Chondrocyte (in vitro differentiated cells): ENCODE results near the gene PPP4R4. TPM values are rescaled to one million over a fixed set of nuclear protein-coding genes. Genes with fewer than 3 reads are reported as not detected.

Source experiments
- DNase-seq: peaks from one replicate; pipeline ENCODE4 v3.0.0; 2021; ENCODE audit warnings: mixed read lengths, low spot score
- H3K27ac Mint-ChIP-seq: one replicate; pipeline ENCODE4 v1.8.0; 2021; ENCODE audit warnings: mild to moderate bottlenecking, moderate library complexity, mixed read lengths; ENCODE audit not compliant: unreplicated experiment
- H3K27me3 Mint-ChIP-seq: 2 replicates; pipeline ENCODE4 v1.8.0; 2021; ENCODE audit warnings: low read depth, mixed read lengths
- H3K36me3 Mint-ChIP-seq: 2 replicates; pipeline ENCODE4 v1.8.0; 2021; ENCODE audit warnings: low read depth, mixed read lengths
- H3K4me1 Mint-ChIP-seq: 2 replicates; pipeline ENCODE4 v1.8.0; 2021; ENCODE audit warnings: low read depth, mild to moderate bottlenecking, mixed read lengths
- H3K4me3 Mint-ChIP-seq: one replicate; pipeline ENCODE4 v1.8.0; 2021; ENCODE audit warnings: mild to moderate bottlenecking, moderate library complexity, mixed read lengths; ENCODE audit not compliant: unreplicated experiment
- H3K9me3 Mint-ChIP-seq: 2 replicates; pipeline ENCODE4 v1.8.0; 2021; ENCODE audit warnings: low read depth, mixed read lengths
- CTCF ChIP-seq: fragments of 200-600 bp; sonication (generic); IDR thresholded peaks from 2 replicates; pipeline ENCODE4 v1.5.0; 2021; ENCODE audit warnings: antibody characterized with exemption, mild to moderate bottlenecking, moderate library complexity
- total RNA-seq: library from RNA; stranded (reverse); gene quantifications from 3 replicates; pipeline ENCODE4 v1.2.1, GENCODE V29; 2021

The PPP4R4 gene
- total RNA-seq, 1 donor from 2014 or later = 0.22 TPM

GRCh38 chr14:94303111-94303510 is 129.0 kb downstream of the PPP4R4 start:
- no peak for DNase-seq
- Mint-ChIP-seq H3K27me3 (no peaks in the 10 kb centered on the region), H3K27ac (no peak overlapping the region), H3K9me3 (peaks cover 15% of the 10 kb centered on the region), H3K36me3 (no peaks in the 10 kb centered on the region), H3K4me1 (no peaks in the 10 kb centered on the region), H3K4me3 (no peak overlapping the region)
- TF ChIP-seq CTCF = no peak

DNA sequence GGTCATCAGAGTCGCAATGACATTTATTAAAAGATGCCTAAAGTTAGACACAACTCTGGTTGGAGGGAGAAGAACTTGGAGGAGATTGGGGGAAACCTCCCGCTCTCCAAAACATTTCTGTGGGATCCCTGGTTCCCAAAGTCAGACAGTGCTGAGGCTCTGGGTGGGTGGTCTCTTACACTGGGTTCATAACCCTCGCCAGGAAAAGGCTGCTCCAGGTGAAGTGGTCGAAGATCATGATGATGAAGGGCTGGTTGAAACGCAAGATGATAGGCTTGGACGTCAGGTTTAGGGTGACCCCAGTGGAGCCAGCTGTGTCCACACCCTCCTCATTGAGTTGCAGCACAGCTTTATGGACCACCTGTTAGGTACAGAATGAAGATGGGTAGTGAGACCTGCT is 130.1 kb downstream of the PPP4R4 start:
- no peak for TF ChIP-seq CTCF
- H3K27me3 Mint-ChIP-seq = no peaks in the 10 kb centered on the region
- H3K27ac Mint-ChIP-seq = no peak overlapping the region
- no peak for DNase-seq
- H3K4me3 Mint-ChIP-seq = no peak overlapping the region
- H3K4me1 Mint-ChIP-seq = no peaks in the 10 kb centered on the region
- peaks cover 18% of the 10 kb centered on the region for H3K9me3 Mint-ChIP-seq
- no peaks in the 10 kb centered on the region for H3K36me3 Mint-ChIP-seq

- Mint-ChIP-seq H3K9me3 (peaks cover 17% of the 10 kb centered on the region), H3K27me3 (no peaks in the 10 kb centered on the region), H3K4me3 (no peak overlapping the region), H3K4me1 (no peaks in the 10 kb centered on the region), H3K36me3 (no peaks in the 10 kb centered on the region), H3K27ac (no peak overlapping the region)
- TF ChIP-seq CTCF = no peak
- no peak for DNase-seq
These were observed 131.5 kb downstream of the PPP4R4 start for GRCh38 chr14:94305620-94306019.

DNA sequence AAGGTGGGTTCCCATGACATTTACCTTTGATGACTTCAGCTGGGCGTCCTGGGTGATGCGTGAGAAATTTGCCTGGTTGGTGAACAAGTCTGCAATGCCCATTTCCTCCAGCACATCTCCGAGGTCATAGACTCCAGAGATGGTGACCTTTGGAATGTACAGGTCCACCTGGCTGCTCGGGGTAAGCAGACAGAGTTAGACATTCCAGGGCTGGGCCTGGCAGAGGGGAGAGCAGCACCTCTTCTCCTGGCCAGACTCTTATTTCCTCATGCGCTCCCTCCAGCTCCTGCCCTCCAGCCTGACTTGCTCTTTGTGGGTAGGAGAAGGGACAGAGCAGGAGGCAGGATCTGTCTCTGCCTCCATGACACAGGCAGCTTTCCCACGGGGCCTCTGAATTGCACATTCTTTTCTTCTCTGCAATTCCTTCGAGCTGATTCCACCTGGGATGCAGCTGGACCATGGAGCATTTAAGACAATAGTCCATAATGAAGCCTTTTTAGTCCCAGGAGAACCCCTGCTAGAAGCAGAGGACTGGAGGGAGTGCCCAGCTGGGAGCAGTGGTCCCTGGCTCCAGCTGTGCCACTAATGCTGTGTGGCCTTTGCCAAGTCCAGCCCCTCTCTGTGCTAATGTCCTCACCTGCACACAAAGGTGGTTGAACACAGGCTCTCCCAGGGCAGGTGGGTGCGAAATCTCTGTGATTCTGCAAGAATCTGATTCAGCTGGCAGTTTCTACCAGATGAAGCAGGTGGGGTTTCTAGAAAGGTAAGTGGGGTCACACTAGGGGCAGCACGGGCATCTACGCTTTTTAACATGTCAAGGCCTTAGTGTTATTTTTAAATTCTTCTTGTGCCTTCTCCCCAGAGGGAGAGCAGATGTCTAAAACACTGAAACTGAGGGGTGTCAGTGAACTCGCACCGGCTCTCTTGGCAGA is 132.2 kb downstream of the PPP4R4 start:
- no peaks in the 10 kb centered on the region for H3K27me3 Mint-ChIP-seq
- no peak overlapping the region for H3K4me3 Mint-ChIP-seq
- DNase-seq = no peak
- peaks cover 17% of the 10 kb centered on the region for H3K9me3 Mint-ChIP-seq
- TF ChIP-seq CTCF = no peak
- no peaks in the 10 kb centered on the region for H3K36me3 Mint-ChIP-seq
- H3K27ac Mint-ChIP-seq = no peak overlapping the region
- no peaks in the 10 kb centered on the region for H3K4me1 Mint-ChIP-seq

DNA sequence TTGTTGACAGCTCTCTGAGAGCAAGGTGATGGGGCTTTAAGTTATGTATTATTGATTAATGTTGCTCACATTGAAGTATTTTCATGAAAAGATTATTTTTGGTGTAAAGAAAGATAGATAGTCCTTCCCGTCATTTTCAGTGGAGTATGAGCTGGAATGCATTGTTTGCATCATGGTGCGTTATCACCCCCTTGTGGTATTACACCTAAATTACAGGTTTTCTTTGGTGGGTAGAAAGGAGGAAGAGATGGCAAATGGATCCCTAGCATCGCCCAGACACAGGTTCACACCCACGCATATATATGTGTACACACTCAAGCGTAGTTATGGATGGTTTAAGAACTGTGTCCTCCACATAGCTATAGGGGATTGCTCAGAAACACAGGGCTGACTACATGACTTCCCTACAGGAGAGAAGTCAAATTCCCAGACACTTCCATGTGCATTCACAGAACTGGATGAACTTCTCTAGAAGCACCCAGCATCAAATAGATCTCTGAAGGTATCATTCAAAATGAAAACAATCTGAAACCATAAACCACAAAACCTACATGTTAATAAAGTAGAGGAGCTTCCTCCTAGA is 133.4 kb downstream of the PPP4R4 start:
- peaks cover 17% of the 10 kb centered on the region for H3K9me3 Mint-ChIP-seq
- H3K27ac Mint-ChIP-seq = no peak overlapping the region
- no peaks in the 10 kb centered on the region for H3K27me3 Mint-ChIP-seq
- peak; percentile 46 for TF ChIP-seq CTCF
- no peaks in the 10 kb centered on the region for H3K36me3 Mint-ChIP-seq
- no peaks in the 10 kb centered on the region for H3K4me1 Mint-ChIP-seq
- no peak for DNase-seq
- no peak overlapping the region for H3K4me3 Mint-ChIP-seq
